CD8-positive, alpha-beta T cell (primary cell): Measurements from ENCODE around the gene MBOAT2. TPM values are rescaled to one million over a fixed set of nuclear protein-coding genes. Genes with fewer than 3 reads are reported as not detected.

Experiments
- total RNA-seq, 46 experiments: library from RNA in 2 of 46; stranded (reverse) in 2 of 46; gene quantifications; one replicate each; pipeline ENCODE4 v1.2.3 and lab custom pipeline; 2021 to 2026

Gene MBOAT2
- total RNA-seq, 2 experiments from 2014 or later: 0.54 to 1.1 TPM

Other genes with a start within 250 kb of the MBOAT2 start
- 10 to 100 TPM; 26.2 to 28.8 TPM for gene KIDINS220, start 166.1 kb downstream of the MBOAT2 start, total RNA-seq
- gene ASAP2, start 203.1 kb upstream of the MBOAT2 start, total RNA-seq: not detected